ENCODE data around the gene ABHD2.
"Not testable (repeated sequence)": the region's sequence is repeated elsewhere in the genome, so short reads cannot be mapped to it uniquely, and the experiment has no call there.

The ABHD2 gene

GRCh38 chr15:89130201-89130600, 41.9 kb downstream of the ABHD2 start:
- Mint-ChIP-seq H3K27me3 (no peaks in the 10 kb centered on the region), H3K27ac (no peak overlapping the region), H3K36me3 (peaks cover 15% of the 10 kb centered on the region), H3K9me3 (ENCODE audit: low read depth) (no peaks in the 10 kb centered on the region), H3K4me1 (ENCODE audit: low read depth) (peaks cover 15% of the 10 kb centered on the region), H3K4me3 (no peak overlapping the region)

DNA sequence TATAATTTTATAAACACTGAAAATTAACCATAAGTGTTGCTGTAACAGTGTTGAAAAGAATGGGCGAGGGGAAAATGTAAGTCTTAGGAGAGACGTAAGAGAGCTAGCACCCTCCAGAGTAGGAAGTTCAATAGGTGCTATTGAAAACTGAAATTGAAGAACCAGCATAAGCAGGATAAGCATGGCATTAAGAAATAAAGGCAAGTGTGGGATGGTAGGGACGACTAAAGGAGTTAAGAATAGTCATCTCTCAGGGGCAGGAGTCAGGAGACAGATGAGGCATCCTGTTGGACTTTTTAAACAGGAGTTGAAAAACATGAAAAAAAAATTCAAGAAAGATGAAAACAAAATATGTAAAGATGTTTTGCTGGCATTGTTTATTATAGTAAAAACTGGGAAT, 43.5 kb downstream of the ABHD2 start:
- Mint-ChIP-seq H3K27ac (no peak overlapping the region), H3K4me1 (ENCODE audit: low read depth) (peaks cover 26% of the 10 kb centered on the region), H3K9me3 (ENCODE audit: low read depth) (no peaks in the 10 kb centered on the region), H3K4me3 (no peak overlapping the region), H3K27me3 (no peaks in the 10 kb centered on the region), H3K36me3 (peaks cover 11% of the 10 kb centered on the region)

- H3K4me3 Mint-ChIP-seq = no peak overlapping the region
- peaks cover 34% of the 10 kb centered on the region for H3K4me1 Mint-ChIP-seq (ENCODE audit: low read depth)
- peaks cover 11% of the 10 kb centered on the region for H3K36me3 Mint-ChIP-seq
- peak overlapping the region; percentile 55 for H3K27ac Mint-ChIP-seq
- no peaks in the 10 kb centered on the region for H3K9me3 Mint-ChIP-seq (ENCODE audit: low read depth)
- no peaks in the 10 kb centered on the region for H3K27me3 Mint-ChIP-seq
Measured at GRCh38 chr15:89132611-89133507, 44.6 kb downstream of the ABHD2 start.

DNA sequence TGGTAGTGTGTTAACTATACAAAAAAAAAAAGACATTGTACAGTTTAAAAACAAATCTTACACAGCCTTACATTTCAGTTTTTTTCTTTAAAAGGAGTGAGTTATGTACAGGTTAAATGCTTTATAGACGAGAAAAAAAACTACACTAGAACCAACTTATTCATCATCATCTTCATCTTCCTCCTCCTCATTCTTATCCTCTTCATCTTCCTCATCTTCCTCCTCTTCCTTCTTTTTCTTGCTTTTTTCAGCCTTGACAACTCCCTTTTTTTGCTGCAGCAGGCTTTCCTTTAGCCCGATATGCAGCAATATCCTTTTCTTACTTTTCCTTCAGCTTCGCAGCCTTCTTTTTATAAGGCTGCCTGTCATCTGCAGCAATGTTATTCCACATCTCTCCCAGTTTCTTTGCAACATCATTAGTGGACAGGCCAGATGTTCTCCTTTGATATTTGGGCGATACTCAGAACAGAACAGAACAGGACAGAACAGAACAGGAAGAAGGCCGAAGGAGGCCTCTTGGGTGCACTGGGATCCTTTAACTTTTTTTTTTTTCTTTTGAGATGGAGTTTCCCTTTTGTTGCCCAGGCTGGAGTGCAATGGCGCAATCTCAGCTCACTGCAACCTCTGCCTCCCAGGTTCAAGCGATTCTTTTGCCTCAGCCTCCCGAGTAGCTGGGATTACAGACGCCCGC, 47.3 kb downstream of the ABHD2 start:
- not testable (repeated sequence) for H3K9me3 Mint-ChIP-seq (ENCODE audit: low read depth); H3K27ac Mint-ChIP-seq; H3K4me3 Mint-ChIP-seq; H3K27me3 Mint-ChIP-seq
- Mint-ChIP-seq H3K36me3 (peaks cover 14% of the 10 kb centered on the region), H3K4me1 (ENCODE audit: low read depth) (peaks cover 33% of the 10 kb centered on the region)

DNA sequence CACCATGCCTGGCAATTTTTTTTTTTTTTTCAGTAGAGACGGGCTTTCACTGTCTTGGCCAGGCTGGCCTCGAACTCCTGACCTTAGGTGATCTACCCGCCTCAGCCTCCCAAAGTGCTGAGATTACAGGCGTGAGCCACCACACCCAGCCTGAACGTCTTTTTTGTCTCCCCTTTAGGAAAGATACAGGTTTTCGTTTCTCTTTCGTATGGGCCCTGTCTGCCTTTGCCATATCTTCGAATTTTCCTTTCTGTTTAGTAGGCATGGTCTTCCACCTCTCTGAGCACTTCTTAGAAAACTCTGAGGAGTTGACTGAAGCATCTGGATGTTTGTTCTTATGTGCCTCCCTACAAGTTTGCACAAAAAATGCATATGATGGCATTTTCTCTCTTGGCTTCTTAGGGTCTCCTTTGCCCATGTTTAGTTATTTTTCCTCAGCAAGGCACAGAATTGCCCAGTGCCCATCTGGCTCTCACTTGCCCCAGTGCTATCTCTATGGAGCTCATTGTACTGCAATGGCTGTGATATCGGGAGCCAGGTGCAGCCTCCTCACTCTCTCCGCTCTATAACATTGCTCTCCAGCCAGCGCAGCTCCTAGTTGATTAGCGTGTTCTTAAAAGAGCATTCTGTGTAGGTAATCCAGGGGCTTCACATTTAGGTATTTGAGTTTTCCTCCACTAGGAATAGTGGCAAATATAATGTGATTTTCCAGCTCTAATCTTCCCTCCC, 48.0 kb downstream of the ABHD2 start:
- Mint-ChIP-seq H3K36me3 (peaks cover 14% of the 10 kb centered on the region), H3K4me1 (ENCODE audit: low read depth) (peaks cover 35% of the 10 kb centered on the region), H3K9me3 (ENCODE audit: low read depth) (no peaks in the 10 kb centered on the region), H3K27ac (peak overlapping the region; percentile 74), H3K4me3 (no peak overlapping the region), H3K27me3 (no peaks in the 10 kb centered on the region)

DNA sequence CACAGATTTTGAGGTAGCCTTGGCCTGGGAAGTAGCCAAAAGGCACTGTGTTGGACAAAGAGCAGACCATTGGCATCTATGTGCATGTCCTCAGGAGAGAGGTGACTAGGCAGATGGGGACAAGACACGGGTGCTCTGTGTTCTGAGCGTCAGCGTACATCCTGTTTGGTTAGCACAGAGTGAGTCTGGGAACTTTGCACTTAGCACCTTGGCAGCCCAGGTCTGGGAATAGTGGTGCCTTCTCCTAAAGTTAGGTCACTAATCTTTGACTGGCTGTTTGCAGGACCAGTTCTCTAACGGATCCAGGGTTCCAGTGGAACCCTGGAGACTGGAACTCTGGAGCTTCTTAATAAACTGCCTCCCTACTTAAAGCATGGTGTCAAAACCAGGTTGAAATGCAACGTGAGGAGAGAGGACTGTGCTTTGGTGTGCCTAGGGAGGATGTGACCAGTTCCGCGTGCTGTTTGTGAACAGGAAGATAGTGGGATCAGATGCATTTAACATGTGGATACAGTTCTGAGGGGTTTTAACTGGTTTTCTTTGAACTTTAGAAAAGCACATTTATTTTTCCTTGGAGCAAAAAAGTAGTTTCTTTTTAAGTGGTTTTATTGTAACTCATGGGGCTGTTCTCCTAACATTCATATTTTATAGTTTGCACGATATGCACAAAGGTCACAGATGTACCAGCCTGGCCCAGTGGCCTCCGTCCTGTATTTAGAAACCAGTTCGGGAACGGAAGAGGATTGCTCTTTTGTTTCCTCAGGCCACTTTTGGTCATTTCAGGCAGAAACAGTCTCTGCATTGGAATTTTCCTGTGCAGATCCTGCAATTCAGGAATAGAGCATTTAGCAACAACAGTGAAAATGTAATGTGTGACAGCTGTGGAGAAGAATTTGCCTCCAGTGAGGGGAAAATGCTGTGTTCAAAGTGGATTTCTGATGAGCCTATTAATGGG, 48.8 kb downstream of the ABHD2 start:
- Mint-ChIP-seq H3K4me3 (no peak overlapping the region), H3K4me1 (ENCODE audit: low read depth) (peaks cover 32% of the 10 kb centered on the region), H3K27me3 (no peaks in the 10 kb centered on the region), H3K9me3 (ENCODE audit: low read depth) (no peaks in the 10 kb centered on the region), H3K27ac (peak overlapping the region; percentile 74), H3K36me3 (peaks cover 11% of the 10 kb centered on the region)

GRCh38 chr15:89137926-89138325, 49.7 kb downstream of the ABHD2 start:
- Mint-ChIP-seq H3K4me3 (no peak overlapping the region), H3K27ac (no peak overlapping the region), H3K27me3 (no peaks in the 10 kb centered on the region)

GRCh38 chr15:89138999-89139612, 50.9 kb downstream of the ABHD2 start:
- H3K27ac Mint-ChIP-seq = no peak overlapping the region
- H3K4me3 Mint-ChIP-seq = no peak overlapping the region
- peaks cover 29% of the 10 kb centered on the region for H3K4me1 Mint-ChIP-seq (ENCODE audit: low read depth)
- H3K27me3 Mint-ChIP-seq = no peaks in the 10 kb centered on the region
- no peaks in the 10 kb centered on the region for H3K9me3 Mint-ChIP-seq (ENCODE audit: low read depth)
- peaks cover 9% of the 10 kb centered on the region for H3K36me3 Mint-ChIP-seq

More at GRCh38 chr15:89137926-89138325, 49.7 kb downstream of the ABHD2 start:
- Mint-ChIP-seq H3K9me3 (ENCODE audit: low read depth) (no peaks in the 10 kb centered on the region), H3K4me1 (ENCODE audit: low read depth) (peaks cover 30% of the 10 kb centered on the region), H3K36me3 (peaks cover 11% of the 10 kb centered on the region)

- no peak overlapping the region for H3K4me3 Mint-ChIP-seq
Measured at GRCh38 chr15:89139613-89140499, 51.6 kb downstream of the ABHD2 start.

DNA sequence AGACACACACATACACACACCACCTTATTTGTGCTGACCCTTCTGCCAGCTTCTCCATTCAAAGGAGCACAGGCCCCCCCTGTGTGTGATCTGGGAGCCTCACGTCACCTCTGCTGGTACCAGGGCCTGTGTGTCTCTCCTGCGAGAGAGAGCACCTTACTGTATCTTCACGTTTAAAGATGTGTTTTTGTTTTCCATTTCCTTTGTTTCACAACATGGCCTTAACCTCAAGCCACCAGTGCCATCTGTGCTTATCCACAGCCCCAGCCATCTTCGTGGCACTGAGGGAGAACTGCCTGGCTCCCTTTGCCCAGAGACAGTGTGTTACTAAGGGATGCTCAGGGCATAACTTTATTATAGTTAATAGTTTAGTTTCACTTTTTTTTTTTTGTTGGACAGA, 52.3 kb downstream of the ABHD2 start:
- H3K4me1 Mint-ChIP-seq (ENCODE audit: low read depth) = peaks cover 34% of the 10 kb centered on the region
- peaks cover 12% of the 10 kb centered on the region for H3K36me3 Mint-ChIP-seq
- H3K4me3 Mint-ChIP-seq = no peak overlapping the region
- no peaks in the 10 kb centered on the region for H3K9me3 Mint-ChIP-seq (ENCODE audit: low read depth)
- no peak overlapping the region for H3K27ac Mint-ChIP-seq
- no peaks in the 10 kb centered on the region for H3K27me3 Mint-ChIP-seq

More at GRCh38 chr15:89139613-89140499, 51.6 kb downstream of the ABHD2 start:
- H3K27ac Mint-ChIP-seq = no peak overlapping the region
- no peaks in the 10 kb centered on the region for H3K9me3 Mint-ChIP-seq (ENCODE audit: low read depth)
- H3K4me1 Mint-ChIP-seq (ENCODE audit: low read depth) = peaks cover 35% of the 10 kb centered on the region
- H3K27me3 Mint-ChIP-seq = no peaks in the 10 kb centered on the region
- H3K36me3 Mint-ChIP-seq = peaks cover 14% of the 10 kb centered on the region

DNA sequence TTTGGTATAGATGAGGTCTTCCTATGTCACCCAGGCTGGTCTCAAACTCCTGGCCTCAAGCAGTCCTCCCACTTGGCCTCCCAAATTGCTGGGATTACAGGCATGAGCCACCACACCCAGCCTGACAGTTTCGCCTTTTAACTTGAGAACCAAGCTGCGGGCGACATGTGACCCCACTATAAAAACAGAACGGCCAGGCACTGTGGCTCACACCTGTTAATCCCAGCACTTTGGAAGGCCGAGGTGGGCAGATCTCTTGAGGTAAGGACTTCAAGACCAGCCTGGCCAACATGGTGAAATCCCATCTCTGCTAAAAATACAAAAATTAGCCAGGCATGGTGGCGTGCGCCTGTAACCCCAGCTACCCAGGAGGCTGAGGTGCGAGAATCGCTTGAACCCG, 52.9 kb downstream of the ABHD2 start:
- H3K27me3 Mint-ChIP-seq; H3K4me3 Mint-ChIP-seq; H3K9me3 Mint-ChIP-seq (ENCODE audit: low read depth); H3K27ac Mint-ChIP-seq: not testable (repeated sequence)
- Mint-ChIP-seq H3K36me3 (peaks cover 13% of the 10 kb centered on the region), H3K4me1 (ENCODE audit: low read depth) (peaks cover 32% of the 10 kb centered on the region)

- Mint-ChIP-seq H3K27ac (no peak overlapping the region), H3K36me3 (peaks cover 11% of the 10 kb centered on the region), H3K9me3 (ENCODE audit: low read depth) (no peaks in the 10 kb centered on the region), H3K27me3 (no peaks in the 10 kb centered on the region), H3K4me3 (no peak overlapping the region), H3K4me1 (ENCODE audit: low read depth) (peaks cover 25% of the 10 kb centered on the region)
Measured at GRCh38 chr15:89141885-89142284, 53.6 kb downstream of the ABHD2 start.

DNA sequence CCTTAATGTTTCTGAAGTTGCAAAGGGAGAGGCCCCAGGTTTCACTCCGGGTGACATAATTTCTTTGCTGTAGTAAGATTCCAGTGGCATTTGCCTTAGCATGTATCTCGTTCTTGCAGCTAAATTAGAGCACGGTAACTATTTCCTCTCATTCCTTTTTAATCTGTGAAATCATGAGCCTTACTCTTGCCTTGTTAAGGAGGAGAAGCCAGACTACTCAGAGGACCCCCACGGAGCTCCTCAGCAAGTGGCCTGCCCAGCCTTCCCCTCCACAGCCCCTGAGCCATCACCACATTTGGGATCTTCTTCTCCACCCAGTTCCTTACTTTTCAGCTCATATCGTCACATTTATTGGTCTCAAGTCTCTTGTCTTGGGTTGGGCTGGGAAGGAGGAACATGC, 54.2 kb downstream of the ABHD2 start:
- Mint-ChIP-seq H3K4me1 (ENCODE audit: low read depth) (peaks cover 19% of the 10 kb centered on the region), H3K4me3 (no peak overlapping the region), H3K27me3 (no peaks in the 10 kb centered on the region), H3K9me3 (ENCODE audit: low read depth) (no peaks in the 10 kb centered on the region), H3K27ac (no peak overlapping the region), H3K36me3 (peaks cover 11% of the 10 kb centered on the region)
